ENCODE data around the gene UVSSA.

- no peak for TF ChIP-seq CTCF (IDR thresholded peaks at IDR 0.05)
- TF ChIP-seq POLR2A (IDR thresholded peaks at IDR 0.05): no peak
These were observed 19.3 kb upstream of the UVSSA start for GRCh38 chr4:1327526-1328266.

All from stomach (tissue), 4 donors.